ENCODE data around the gene PLA2G6. TPM values are rescaled to one million over a fixed set of nuclear protein-coding genes. Genes with fewer than 3 reads are reported as not detected.
A peak's percentile ranks its signal among the peaks of the same experiment; 100 is the strongest.

The PLA2G6 gene
- total RNA-seq, 2 donors from 2014 or later = 24.1 to 38.5 TPM

GRCh38 chr22:38211556-38211955 is 29.9 kb upstream of the PLA2G6 start:
- no peak overlapping the region for H3K27ac ChIP-seq
- intact Hi-C loops (cut with DNase I) = no loop called here
- no peak overlapping the region for H3K4me3 ChIP-seq
- no peak for DNase-seq
- no peaks in the 10 kb centered on the region for H3K9me3 ChIP-seq
- H3K9ac ChIP-seq (ENCODE audit: low read depth in 2 of 2, low read length in 2 of 2) = no peak overlapping the region
- no peaks in the 10 kb centered on the region for H3K4me1 ChIP-seq
- no peaks in the 10 kb centered on the region for H3K36me3 ChIP-seq
- no peaks in the 10 kb centered on the region for H3K27me3 ChIP-seq
- no peak for TF ChIP-seq CTCF (IDR thresholded peaks at IDR 0.05)

GRCh38 chr22:38208551-38208968 is 26.9 kb upstream of the PLA2G6 start:
- intact Hi-C loops (cut with DNase I) = no loop called here

GRCh38 chr22:38207898-38208432 is 26.3 kb upstream of the PLA2G6 start:
- H3K27ac ChIP-seq = no peak overlapping the region

More at GRCh38 chr22:38208551-38208968, 26.9 kb upstream of the PLA2G6 start:
- H3K9ac ChIP-seq (ENCODE audit: low read depth in 2 of 2, low read length in 2 of 2) = no peak overlapping the region
- H3K4me1 ChIP-seq = no peaks in the 10 kb centered on the region
- no peak for DNase-seq
- no peaks in the 10 kb centered on the region for H3K36me3 ChIP-seq
- H3K4me3 ChIP-seq = no peak overlapping the region
- no peak overlapping the region for H3K27ac ChIP-seq
- no peaks in the 10 kb centered on the region for H3K9me3 ChIP-seq
- no peaks in the 10 kb centered on the region for H3K27me3 ChIP-seq
- no peak for TF ChIP-seq CTCF (IDR thresholded peaks at IDR 0.05)

GRCh38 chr22:38205261-38206128 is 23.9 kb upstream of the PLA2G6 start:
- H3K9ac ChIP-seq (ENCODE audit: low read depth in 2 of 2, low read length in 2 of 2) = peak overlapping the region in 1 of 2 donors; percentile 5

More at GRCh38 chr22:38207898-38208432, 26.3 kb upstream of the PLA2G6 start:
- Histone ChIP-seq H3K36me3 (no peaks in the 10 kb centered on the region), H3K9ac (ENCODE audit: low read depth in 2 of 2, low read length in 2 of 2) (no peak overlapping the region), H3K27me3 (no peaks in the 10 kb centered on the region), H3K4me3 (no peak overlapping the region), H3K9me3 (no peaks in the 10 kb centered on the region), H3K4me1 (no peaks in the 10 kb centered on the region)
- DNase-seq = no peak
- TF ChIP-seq CTCF (IDR thresholded peaks at IDR 0.05) = no peak
- intact Hi-C loops (cut with DNase I) = no loop called here

GRCh38 chr22:38204784-38205183 is 23.2 kb upstream of the PLA2G6 start:
- Histone ChIP-seq H3K9ac (ENCODE audit: low read depth in 2 of 2, low read length in 2 of 2) (no peak overlapping the region), H3K27ac (no peak overlapping the region), H3K4me3 (no peak overlapping the region), H3K36me3 (no peaks in the 10 kb centered on the region), H3K9me3 (no peaks in the 10 kb centered on the region), H3K4me1 (no peaks in the 10 kb centered on the region), H3K27me3 (no peaks in the 10 kb centered on the region)
- no peak for TF ChIP-seq CTCF (IDR thresholded peaks at IDR 0.05)
- intact Hi-C loops (cut with DNase I) = no loop called here
- no peak for DNase-seq

More at GRCh38 chr22:38205261-38206128, 23.9 kb upstream of the PLA2G6 start:
- peak; percentile 58 for DNase-seq
- no peaks in the 10 kb centered on the region for H3K4me1 ChIP-seq
- H3K9me3 ChIP-seq = no peaks in the 10 kb centered on the region
- H3K27ac ChIP-seq = no peak overlapping the region
- no peak for TF ChIP-seq CTCF (IDR thresholded peaks at IDR 0.05)
- intact Hi-C loops (cut with DNase I) = no loop called here
- H3K36me3 ChIP-seq = no peaks in the 10 kb centered on the region
- H3K27me3 ChIP-seq = no peaks in the 10 kb centered on the region
- H3K4me3 ChIP-seq = no peak overlapping the region

Data from colonic mucosa (tissue), 4 donors.